ENCODE measurements around the gene PLPP2.

DNA sequence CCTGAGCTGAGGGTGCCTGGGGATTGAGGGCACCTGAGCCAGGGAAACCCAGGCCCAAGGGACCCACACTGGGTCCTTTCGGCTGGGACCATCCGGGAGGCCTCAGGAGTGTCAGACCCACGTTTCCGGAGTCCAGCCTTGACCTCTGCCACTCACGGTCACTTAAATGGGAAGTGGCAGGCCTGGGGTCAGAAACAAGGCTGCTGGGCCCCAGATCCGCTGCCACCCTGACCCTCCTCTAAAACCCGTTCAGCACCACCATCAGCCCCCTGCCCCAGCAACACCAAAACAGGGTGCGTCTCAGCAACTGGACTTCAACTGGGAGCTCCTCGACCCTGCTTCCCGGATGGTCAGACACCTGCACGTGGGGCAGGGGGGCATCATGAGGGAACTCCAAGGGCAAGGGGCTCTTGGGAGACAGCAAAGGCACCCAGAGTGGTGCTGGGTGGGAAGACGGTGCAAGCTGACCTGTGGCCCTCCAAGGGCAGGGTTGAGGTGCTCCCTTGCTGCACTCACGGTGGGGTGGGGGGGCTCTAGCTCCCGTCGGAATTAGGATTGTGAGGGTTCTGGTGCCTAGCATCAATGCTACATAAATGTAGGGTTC lies 1.2 kb upstream of the PLPP2 start:
- TF ChIP-seq ZNF274 (IDR thresholded peaks at IDR 0.05; ENCODE audit: low read depth, low read length) (no peak), YY1 (IDR thresholded peaks at IDR 0.05; ENCODE audit: insufficient read depth, insufficient read length) (no peak), SUZ12 (IDR thresholded peaks at IDR 0.05; ENCODE audit: extremely low read depth, insufficient read depth, insufficient read length) (no peak)

All from NT2/D1 (cell line).